NB4 (cell line): Measurements from ENCODE around the gene RBMS3.

Experiments
- MYC ChIP-seq: IDR thresholded peaks from 2 replicates; pipeline ENCODE4 v1.6.1; 2011; ENCODE audit warnings: low read depth, low read length
- POLR2A ChIP-seq: IDR thresholded peaks from 2 replicates; pipeline ENCODE4 v1.6.1; 2011; ENCODE audit warnings: mild to moderate bottlenecking; ENCODE audit not compliant: insufficient read length; ENCODE audit errors: extremely low read depth
- TF ChIP-seq, protein P1 (sequence below): IDR thresholded peaks from 2 replicates; pipeline ENCODE4 v1.6.1; 2011; ENCODE audit warnings: low read depth, low read length
- TF ChIP-seq, protein P2 (sequence below): IDR thresholded peaks from one replicate; pipeline ENCODE4 v1.5.1; 2012; ENCODE audit warnings: low read depth, low read length

DNA sequence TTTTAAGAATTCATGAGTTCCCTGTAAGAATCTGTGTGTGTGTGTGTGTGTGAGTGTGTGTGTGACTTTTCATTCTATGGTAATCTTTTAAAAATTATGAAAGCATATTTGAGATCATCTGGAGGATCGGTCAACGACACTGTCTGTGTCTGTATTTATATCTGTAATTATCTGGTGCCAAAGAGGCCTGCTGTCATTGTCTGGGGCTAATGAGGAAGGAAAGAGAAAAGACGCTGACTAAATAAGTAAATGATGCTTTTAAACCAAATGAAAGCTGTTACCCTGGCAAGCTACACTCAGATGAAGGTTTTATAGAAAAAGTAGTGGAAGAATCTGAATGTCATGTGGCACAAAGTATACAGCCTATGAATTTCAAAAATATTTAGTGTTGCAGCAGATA, 439.8 kb downstream of the RBMS3 start:
- TF ChIP-seq POLR2A (no peak), MYC (no peak)
- TF ChIP-seq, protein P1, sequence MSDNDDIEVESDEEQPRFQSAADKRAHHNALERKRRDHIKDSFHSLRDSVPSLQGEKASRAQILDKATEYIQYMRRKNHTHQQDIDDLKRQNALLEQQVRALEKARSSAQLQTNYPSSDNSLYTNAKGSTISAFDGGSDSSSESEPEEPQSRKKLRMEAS = no peak
- TF ChIP-seq, protein P2, sequence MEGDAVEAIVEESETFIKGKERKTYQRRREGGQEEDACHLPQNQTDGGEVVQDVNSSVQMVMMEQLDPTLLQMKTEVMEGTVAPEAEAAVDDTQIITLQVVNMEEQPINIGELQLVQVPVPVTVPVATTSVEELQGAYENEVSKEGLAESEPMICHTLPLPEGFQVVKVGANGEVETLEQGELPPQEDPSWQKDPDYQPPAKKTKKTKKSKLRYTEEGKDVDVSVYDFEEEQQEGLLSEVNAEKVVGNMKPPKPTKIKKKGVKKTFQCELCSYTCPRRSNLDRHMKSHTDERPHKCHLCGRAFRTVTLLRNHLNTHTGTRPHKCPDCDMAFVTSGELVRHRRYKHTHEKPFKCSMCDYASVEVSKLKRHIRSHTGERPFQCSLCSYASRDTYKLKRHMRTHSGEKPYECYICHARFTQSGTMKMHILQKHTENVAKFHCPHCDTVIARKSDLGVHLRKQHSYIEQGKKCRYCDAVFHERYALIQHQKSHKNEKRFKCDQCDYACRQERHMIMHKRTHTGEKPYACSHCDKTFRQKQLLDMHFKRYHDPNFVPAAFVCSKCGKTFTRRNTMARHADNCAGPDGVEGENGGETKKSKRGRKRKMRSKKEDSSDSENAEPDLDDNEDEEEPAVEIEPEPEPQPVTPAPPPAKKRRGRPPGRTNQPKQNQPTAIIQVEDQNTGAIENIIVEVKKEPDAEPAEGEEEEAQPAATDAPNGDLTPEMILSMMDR = no peak
